Neural cell (in vitro differentiated cells): ENCODE data around the gene KIT.

ENCODE experiments used
- EP300 ChIP-seq: fragments of 450-650 bp; conservative IDR thresholded peaks from 2 replicates; pipeline ENCODE4 v1.6.1; 2014; ENCODE audit warnings: antibody characterized with exemption, mild to moderate bottlenecking, moderate library complexity; ENCODE audit not compliant: poor library complexity, severe bottlenecking
- EZH2 ChIP-seq: fragments of 200-600, 300-800 bp; shearing (Covaris generic), sonication (generic); IDR thresholded peaks from 2 replicates; pipeline ENCODE4 v1.6.1; 2014; ENCODE audit warnings: antibody characterized with exemption, low read length, borderline replicate concordance, mild to moderate bottlenecking; ENCODE audit not compliant: insufficient read depth, poor library complexity, severe bottlenecking
- POLR2AphosphoS5 ChIP-seq: IDR thresholded peaks from 2 replicates; pipeline ENCODE4 v1.6.1; 2012
- RAD21 ChIP-seq: fragments of 450-650 bp; conservative IDR thresholded peaks from 2 replicates; pipeline ENCODE4 v1.6.1; 2014; ENCODE audit warnings: antibody characterized with exemption, mild to moderate bottlenecking, moderate library complexity
- SMC3 ChIP-seq: fragments of 450-650 bp; conservative IDR thresholded peaks from 2 replicates; pipeline ENCODE4 v1.6.1; 2014; ENCODE audit warnings: antibody characterized with exemption, mild to moderate bottlenecking, moderate library complexity; ENCODE audit not compliant: poor library complexity
- TAF1 ChIP-seq: IDR thresholded peaks from 2 replicates; pipeline ENCODE4 v1.6.1; 2012; ENCODE audit warnings: low read depth
- TF ChIP-seq, protein P1 (sequence below): fragments of 450-650 bp; IDR thresholded peaks from 2 replicates; pipeline ENCODE4 v1.5.1; 2014; ENCODE audit warnings: antibody characterized with exemption, mild to moderate bottlenecking, moderate library complexity; ENCODE audit not compliant: poor library complexity, severe bottlenecking
- TF ChIP-seq, protein P2 (sequence below): IDR thresholded peaks from 2 replicates; pipeline ENCODE4 v1.6.1; 2012; ENCODE audit warnings: borderline replicate concordance

DNA sequence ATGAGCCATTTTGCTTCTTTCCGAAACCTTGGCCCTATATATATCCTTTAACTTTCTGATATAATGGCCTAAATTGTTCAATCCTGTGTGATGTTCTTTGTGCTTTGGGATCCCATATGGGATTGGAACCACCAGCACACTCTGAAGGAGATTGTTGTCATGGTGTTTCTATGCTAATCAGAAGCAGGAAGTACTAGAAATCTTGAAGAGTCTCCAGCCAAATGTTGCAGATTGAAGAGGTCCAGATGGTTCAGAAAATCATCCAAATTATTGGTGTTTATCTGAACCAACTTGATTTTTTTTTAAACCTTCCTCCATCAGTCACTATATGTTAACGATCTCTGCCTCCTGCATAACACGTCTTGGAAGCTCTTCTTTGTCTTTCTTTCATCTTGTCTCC is 72.8 kb downstream of the KIT start:
- TF ChIP-seq EZH2, result no peak
- TF ChIP-seq, protein P1, sequence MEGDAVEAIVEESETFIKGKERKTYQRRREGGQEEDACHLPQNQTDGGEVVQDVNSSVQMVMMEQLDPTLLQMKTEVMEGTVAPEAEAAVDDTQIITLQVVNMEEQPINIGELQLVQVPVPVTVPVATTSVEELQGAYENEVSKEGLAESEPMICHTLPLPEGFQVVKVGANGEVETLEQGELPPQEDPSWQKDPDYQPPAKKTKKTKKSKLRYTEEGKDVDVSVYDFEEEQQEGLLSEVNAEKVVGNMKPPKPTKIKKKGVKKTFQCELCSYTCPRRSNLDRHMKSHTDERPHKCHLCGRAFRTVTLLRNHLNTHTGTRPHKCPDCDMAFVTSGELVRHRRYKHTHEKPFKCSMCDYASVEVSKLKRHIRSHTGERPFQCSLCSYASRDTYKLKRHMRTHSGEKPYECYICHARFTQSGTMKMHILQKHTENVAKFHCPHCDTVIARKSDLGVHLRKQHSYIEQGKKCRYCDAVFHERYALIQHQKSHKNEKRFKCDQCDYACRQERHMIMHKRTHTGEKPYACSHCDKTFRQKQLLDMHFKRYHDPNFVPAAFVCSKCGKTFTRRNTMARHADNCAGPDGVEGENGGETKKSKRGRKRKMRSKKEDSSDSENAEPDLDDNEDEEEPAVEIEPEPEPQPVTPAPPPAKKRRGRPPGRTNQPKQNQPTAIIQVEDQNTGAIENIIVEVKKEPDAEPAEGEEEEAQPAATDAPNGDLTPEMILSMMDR, result no peak
- TF ChIP-seq POLR2AphosphoS5, result no peak
- no peak for TF ChIP-seq TAF1
- TF ChIP-seq SMC3, result no peak
- TF ChIP-seq, protein P2, sequence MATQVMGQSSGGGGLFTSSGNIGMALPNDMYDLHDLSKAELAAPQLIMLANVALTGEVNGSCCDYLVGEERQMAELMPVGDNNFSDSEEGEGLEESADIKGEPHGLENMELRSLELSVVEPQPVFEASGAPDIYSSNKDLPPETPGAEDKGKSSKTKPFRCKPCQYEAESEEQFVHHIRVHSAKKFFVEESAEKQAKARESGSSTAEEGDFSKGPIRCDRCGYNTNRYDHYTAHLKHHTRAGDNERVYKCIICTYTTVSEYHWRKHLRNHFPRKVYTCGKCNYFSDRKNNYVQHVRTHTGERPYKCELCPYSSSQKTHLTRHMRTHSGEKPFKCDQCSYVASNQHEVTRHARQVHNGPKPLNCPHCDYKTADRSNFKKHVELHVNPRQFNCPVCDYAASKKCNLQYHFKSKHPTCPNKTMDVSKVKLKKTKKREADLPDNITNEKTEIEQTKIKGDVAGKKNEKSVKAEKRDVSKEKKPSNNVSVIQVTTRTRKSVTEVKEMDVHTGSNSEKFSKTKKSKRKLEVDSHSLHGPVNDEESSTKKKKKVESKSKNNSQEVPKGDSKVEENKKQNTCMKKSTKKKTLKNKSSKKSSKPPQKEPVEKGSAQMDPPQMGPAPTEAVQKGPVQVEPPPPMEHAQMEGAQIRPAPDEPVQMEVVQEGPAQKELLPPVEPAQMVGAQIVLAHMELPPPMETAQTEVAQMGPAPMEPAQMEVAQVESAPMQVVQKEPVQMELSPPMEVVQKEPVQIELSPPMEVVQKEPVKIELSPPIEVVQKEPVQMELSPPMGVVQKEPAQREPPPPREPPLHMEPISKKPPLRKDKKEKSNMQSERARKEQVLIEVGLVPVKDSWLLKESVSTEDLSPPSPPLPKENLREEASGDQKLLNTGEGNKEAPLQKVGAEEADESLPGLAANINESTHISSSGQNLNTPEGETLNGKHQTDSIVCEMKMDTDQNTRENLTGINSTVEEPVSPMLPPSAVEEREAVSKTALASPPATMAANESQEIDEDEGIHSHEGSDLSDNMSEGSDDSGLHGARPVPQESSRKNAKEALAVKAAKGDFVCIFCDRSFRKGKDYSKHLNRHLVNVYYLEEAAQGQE, result no peak
- TF ChIP-seq RAD21, result no peak
- no peak for TF ChIP-seq EP300
